IPS-NIHi7 (cell line): ENCODE data around the gene SLC9B2.

ENCODE experiments used
- DNase-seq: peaks from one replicate; pipeline ENCODE4 v3.0.0; 2012; ENCODE audit warnings: mixed read lengths; ENCODE audit errors: extremely low spot score

Gene SLC9B2

DNA sequence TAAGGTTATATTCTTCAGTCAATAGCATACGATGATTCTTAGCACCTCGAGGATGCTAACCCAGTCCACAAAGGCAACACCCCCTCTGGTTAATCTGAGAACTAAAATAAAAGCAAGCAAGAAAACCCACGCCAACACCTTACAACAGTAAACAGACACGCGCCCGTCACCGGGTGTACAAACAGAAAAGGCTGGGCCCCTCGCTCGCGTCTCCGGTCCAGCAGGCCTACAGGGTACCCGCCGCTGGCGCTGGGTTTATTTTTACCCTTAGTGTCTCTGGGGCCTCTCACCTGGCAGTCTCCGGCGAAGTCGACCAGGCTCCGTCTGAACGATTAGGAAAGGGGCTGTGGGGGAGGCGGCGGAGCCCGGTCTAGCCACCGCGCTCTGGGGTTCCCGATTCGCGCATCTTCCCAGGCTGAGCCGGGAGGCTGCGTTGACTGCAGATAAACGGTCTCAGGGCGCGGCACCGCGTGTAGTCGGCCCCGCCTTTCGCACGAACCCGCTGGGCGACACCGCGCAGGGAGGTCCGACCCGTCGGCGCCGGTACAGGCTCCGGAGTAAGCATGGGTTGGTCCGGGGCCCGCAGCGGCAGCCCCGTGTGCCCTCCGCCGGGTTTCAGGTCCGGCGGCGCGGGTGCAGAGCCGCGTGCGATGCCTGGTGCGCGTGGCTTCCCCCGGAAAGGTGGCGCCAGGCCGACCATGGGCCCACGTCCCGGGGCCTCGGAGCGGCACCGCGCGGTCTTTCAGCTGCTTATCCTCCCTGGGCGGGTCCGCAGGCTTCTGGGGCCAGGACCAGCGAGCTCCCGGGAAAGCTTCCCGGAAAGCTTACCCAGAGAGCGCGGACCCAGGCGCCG lies 441 bp downstream of the SLC9B2 start:
- DNase-seq = peak; percentile 79

- no peak for DNase-seq
Measured at GRCh38 chr4:103075435-103075893, 1.1 kb downstream of the SLC9B2 start.

DNA sequence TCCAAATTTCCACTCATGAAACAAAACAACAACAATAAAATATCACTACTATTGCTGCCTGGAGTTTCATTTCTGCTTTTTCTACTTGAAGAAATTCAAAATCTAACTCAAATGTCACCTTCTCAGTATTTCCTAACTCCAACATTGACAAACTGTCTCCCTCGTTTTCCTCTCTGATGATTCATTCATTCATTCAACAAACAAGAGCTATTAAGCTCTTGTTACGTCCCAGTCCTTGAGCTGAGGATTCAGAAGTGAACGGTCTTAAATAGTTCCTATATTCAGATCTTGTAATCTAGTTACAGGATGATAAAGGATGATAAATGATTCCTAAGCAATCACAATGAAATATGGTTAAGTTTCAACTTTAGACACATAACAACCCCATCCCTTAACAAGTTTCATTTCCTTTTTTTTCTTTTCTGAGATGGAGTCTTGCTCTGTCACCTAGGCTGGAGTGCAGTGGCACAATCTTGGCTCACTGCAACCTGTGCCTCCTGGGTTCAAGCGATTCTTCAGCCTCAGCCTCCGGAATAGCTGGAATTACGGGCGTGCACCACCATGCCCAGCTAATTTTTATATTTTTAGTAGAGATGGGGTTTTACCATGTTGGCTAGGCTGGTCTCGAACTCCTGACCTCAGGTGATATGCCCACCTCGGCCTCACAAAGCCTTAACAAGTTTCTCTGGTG lies 1.7 kb downstream of the SLC9B2 start:
- no peak for DNase-seq

DNA sequence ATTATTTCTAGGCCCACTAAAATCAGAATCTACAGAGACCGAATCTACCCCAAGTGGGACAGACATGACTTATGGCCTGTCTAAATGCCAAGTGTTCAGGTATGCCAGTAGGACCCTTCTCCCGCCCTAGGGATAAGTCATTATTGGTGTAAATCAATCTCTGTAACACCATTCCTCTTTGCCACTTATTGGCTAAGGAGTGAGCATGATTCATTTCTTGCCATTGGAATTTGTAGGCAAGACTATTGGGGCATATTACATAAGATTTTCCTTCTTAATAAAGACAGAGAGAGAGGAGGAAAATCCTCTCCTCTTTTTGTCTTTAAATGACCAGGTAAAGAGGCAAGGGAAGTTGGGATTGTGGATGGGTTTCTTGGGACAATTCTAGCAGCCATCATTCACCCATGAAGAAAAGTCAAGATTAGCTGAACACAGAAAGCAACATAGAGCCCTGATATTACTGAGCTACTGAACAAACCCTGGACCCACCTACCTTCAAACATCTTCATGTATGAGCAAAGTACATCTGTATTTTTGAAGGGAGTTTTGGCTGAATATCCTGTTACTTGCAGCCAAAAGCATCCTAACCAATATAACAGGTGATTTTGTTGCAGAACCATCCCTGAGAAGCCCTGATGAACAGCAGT lies 2.6 kb downstream of the SLC9B2 start:
- DNase-seq = no peak

DNA sequence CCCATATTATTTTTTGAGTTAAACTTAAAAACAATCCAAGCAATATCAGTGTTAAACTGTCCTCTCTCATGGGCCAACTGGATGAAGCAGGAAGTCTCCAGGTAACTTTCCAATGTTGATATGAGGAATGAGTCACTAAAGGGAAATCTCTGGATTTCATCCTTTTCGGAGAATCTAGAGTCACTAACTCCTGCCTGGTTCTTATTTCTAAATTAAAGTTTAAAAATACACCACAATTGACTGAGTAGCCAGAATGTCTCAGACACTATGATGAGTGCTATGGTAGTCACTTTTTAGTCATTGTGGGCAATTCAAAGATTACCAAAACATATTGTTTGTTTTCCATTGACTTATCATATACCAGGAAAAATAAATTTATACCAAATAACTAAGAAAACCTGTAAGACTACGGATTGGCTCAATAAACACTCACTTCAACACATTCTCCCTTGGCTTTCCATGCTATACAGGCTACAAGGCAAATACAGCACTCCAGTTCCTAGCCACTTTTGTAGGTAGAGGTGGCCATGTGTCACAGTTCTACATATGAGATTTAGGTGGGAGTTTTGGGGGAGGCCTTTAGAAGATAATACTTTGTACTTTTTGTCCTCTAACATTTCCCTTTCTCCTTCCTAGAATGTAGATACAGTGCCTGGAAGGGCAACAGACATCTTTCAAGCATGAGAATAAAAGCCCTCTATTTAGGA lies 8.6 kb downstream of the SLC9B2 start:
- DNase-seq = no peak

- no peak for DNase-seq
Measured at GRCh38 chr4:103060453-103061148, 16.0 kb downstream of the SLC9B2 start.

- DNase-seq = no peak
Measured at GRCh38 chr4:103054030-103054429, 22.5 kb downstream of the SLC9B2 start.

GRCh38 chr4:103052779-103053178 lies 23.8 kb downstream of the SLC9B2 start:
- DNase-seq = peak; percentile 7

GRCh38 chr4:103052145-103052544 lies 24.4 kb downstream of the SLC9B2 start:
- no peak for DNase-seq

DNA sequence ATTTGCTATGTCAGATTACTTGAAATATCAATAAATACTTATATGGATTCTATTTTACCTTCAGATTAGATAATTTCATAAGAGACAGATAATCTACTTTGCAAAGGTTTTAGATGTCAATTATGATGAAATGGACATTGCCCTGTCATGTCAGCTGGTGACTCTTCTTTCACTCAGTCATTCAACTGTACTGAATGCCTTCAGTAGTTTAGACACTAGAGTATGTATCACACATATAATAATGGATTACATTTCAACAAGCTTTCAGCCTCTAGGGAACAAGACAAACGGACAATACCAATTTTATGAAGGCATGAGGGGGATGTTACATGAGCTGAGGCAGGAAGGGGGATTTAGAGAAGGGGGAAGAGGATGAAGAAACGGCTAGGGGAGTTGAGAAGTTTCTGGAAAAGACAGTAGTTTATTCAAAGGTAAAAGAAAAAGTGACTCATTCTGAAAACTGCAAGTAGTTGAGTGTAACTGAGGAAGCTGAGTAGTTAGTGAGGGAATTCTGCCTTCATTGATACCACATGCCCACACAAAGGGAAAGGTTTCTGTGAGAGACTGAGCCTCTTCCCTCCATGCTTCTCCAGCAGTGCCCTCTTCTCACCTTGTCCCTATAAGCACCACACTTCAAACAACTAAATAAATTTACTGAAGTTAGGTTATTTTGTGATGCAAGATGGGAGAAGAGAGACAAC lies 25.7 kb downstream of the SLC9B2 start:
- DNase-seq = no peak

GRCh38 chr4:103046416-103047290 lies 29.9 kb downstream of the SLC9B2 start:
- DNase-seq = peak; percentile 64

DNA sequence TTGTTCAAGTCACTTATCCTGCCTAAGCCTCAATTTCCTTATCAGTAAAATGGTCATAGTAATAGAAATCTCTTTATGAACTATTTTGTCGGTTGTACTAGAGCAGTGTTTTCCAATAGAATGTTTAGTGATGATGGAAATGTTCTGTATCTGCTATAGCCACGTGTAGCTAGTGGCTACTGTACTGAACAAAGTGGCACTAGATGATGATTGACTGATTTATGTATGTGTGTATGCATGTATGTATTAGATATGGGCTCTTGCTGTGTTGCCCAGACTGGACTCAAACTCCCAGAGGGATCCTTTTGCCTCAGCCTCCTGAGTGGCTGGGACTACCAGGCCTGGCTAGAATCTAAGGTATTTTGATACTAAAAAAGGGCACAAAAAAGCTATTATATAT lies 32.4 kb downstream of the SLC9B2 start:
- DNase-seq = no peak

DNA sequence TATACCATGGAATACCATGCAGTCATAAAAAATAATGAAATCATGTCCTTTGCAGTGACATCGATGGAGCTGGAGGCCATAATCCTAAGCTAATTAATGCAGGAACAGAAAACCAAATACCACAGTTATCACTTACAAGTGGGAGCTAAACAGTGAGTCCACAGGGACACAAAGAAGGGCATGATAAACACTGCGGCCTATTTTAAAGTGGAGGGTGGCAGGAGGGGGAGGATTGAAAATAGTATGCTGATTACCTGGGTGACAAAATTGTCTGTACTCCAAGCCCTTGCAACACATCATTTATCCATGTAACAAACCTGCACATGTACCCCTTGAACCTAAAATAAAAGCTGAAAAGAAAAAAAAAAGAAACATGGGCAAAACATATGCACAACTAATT lies 40.4 kb downstream of the SLC9B2 start:
- no peak for DNase-seq

DNA sequence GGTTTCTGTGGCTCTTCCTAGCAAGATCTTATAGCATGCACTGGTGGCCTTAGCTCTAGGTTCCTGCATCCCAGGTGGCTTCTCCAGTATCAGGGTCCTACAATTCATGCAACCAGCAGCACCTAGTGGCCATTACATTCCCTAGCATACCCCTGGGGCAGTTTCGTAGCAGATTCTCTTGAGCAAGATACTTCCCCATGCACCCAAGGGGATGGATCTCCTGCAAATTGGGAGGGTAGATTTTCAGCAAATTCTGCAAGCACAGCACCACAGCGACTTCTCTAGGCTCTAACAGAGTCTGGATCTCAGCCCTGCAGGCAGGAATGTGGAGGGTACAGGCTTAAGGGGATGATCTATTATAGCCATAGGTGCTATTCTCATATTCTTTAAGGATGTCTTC lies 44.0 kb downstream of the SLC9B2 start:
- peak; percentile 77 for DNase-seq

DNA sequence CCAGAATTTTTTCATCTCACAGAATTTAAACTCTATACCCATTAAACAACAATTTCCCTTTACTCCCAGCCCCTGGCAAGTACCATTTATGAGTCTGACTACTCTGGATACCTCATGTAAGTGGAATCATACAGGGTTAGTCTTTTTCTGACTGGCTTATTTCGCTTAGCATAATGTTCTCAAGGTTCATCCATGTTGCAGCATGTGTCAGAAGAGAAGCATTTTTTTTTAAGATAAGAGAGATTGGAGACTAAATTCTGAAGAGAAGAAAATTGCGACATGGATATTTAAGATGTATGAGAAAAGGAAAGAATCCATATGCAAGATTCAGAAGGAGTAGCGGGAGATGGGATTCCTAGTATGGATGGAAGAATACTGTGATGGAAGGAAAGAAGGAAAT lies 45.8 kb downstream of the SLC9B2 start:
- no peak for DNase-seq

- no peak for DNase-seq
Measured at GRCh38 chr4:103029300-103029699, 47.3 kb downstream of the SLC9B2 start.

GRCh38 chr4:103026868-103027267 lies 49.7 kb downstream of the SLC9B2 start:
- no peak for DNase-seq

DNA sequence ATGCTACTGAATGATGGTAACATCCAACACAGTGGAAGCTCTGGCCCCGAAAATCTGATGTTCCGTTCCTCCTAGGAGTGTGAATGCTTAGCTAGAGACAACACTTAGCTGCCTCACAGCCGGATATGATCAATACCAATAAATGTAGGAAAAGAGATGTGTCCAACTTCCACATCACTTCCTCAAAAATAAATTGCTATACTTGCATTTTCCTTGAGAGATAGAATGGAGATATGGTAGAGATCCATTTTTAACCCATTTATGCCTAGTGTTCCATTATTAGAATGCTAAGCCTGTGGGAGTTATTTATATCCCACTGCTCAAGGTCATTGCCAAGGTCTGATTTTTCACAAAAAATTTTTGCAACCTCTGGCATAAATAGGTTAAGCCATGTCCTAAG lies 51.6 kb downstream of the SLC9B2 start:
- DNase-seq = no peak

GRCh38 chr4:103021120-103021519 lies 55.4 kb downstream of the SLC9B2 start:
- no peak for DNase-seq
